GM12875 (cell line): ENCODE results near the gene YIPF1.

Source experiments
- H3K4me3 ChIP-seq: one replicate; pipeline ENCODE4 v1.5.1; 2011; ENCODE audit warnings: low read depth, low read length, control low read depth
- TF ChIP-seq, protein P1 (sequence below): IDR thresholded peaks from 2 replicates; pipeline ENCODE4 v1.5.1; 2011; ENCODE audit warnings: low read depth, mild to moderate bottlenecking, control low read depth, inconsistent platforms, low read length, moderate library complexity, borderline replicate concordance; ENCODE audit not compliant: insufficient read depth

Gene YIPF1

DNA sequence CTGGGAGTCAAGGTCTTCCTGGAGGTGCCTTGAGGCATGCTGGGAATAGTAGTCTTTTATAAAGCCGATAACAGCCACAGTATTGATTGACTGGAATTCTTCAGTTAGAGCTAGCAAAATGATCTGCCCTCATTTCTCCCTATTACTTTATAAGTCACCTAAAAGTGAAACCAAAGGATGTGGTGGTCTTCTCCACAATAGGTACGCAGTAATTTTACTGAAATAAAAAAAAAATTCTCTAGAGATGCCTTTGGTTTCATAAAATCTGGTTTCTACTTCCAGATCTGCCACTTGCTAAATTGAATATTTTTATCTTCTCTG lies 51.0 kb downstream of the YIPF1 start:
- TF ChIP-seq, protein P1, sequence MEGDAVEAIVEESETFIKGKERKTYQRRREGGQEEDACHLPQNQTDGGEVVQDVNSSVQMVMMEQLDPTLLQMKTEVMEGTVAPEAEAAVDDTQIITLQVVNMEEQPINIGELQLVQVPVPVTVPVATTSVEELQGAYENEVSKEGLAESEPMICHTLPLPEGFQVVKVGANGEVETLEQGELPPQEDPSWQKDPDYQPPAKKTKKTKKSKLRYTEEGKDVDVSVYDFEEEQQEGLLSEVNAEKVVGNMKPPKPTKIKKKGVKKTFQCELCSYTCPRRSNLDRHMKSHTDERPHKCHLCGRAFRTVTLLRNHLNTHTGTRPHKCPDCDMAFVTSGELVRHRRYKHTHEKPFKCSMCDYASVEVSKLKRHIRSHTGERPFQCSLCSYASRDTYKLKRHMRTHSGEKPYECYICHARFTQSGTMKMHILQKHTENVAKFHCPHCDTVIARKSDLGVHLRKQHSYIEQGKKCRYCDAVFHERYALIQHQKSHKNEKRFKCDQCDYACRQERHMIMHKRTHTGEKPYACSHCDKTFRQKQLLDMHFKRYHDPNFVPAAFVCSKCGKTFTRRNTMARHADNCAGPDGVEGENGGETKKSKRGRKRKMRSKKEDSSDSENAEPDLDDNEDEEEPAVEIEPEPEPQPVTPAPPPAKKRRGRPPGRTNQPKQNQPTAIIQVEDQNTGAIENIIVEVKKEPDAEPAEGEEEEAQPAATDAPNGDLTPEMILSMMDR: no peak
- no peak overlapping the region for H3K4me3 ChIP-seq

DNA sequence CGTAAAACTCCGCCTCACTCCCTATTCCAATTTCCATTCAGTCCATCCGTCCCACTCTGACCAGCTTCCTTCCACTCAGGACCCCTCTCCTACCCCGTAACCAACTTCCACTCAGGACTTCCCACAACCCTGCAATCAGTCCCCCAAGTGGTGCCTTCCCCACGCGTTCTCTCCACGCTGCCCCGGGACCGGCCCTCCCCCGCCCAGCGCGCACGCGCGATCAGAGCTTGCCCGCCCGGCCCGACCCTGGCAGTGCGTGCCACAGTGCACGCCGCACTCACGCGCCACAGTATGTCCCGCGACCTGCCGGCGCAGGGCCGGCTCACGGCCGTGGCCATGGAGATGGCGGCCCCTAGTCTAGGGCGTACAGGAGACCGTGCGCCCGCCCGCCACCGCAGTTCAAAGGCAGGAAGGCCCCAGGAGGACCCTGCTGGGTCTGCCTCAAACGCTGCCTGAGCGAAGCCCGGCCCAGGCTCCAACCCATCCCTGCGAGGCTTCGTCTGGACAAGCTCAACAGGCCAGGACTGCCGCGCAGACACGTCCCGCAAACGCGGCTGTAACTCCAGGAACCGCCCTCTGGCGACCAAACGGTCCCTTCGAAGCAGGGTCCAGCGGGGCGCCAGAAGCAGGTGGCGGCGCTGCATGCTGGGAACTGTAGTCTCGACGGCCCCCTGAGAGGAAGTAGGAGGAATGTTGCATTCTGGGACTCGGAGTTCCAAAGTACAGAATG lies 51.5 kb downstream of the YIPF1 start, which contains the start of gene NDC1:
Gene NDC1, minus strand, starts transcription at position 373 of the 730 bp plus-strand sequence. Its CDS starts 35 bp downstream, at position 338.
- TF ChIP-seq, protein P1: no peak
- H3K4me3 ChIP-seq: peak within 1 kb of the TSS; percentile 72

DNA sequence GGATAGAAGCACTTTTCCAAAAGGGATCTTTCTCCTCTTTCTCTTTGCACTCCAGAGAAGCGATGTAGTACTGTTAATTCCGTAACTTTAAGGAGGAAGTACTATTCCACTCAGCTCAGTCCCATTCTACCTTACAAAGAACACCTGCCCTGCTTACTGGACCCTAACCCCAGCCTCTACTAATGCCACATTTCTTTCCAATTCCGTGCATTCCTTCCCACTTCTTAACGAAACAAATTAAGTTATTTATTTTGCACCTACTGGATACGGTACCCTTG lies 52.0 kb downstream of the YIPF1 start:
- TF ChIP-seq, protein P1: no peak
- H3K4me3 ChIP-seq: peak overlapping the region; percentile 72

DNA sequence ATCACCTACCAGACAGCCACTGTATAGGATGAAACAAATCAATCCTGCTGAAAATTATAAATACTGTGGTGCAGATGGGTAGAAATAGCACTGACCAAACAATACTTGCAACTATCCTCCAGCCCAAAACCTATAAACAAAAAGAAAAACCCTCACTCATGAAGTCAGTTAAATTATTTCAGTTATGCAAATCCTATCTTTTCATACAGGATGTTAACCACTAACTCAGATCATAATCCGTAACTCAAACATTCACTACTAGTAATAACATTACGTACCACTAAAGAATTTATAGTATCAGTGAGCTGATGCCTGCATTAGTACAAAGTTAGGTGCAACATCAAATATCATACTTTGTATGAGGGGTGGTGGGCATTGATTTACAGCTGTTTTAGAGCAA lies 54.1 kb downstream of the YIPF1 start:
- H3K4me3 ChIP-seq: no peak overlapping the region
- TF ChIP-seq, protein P1: no peak

DNA sequence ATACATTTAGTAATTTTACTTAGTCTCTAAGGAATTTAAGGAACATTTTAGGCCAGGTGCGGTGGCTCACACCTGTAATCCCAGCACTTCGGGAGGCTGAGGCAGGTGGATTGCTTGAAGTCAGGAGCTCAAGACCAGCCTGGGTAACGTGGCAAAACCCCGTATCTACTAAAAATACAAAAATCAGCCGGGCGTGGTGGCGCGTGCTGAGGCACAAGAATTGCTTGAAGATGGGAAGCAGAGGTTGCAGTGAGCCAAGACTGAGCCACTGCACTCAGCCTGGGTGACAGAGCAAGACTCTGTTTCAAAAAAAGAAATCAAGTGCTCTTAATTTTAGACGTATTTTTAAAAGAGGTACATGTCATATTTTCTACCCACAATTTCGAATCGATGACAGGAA lies 54.8 kb downstream of the YIPF1 start:
- H3K4me3 ChIP-seq: no peak overlapping the region
- TF ChIP-seq, protein P1: no peak

DNA sequence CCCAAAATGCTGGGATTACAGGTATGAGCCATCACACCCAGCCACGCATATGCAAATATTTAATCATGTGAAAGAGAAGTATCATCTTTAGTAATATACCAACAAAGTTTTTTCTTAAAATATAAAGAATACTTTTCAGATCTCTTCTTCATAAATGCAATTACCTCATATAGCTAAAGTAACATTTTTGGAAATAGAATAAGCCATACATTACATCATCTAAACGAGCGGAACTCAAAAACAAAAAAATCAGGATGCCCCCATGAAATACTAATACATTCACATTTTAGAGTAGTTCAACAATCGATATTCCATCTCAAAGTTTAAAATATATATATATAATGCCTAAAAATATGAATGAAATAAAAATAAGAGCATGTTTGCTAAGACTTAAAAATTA lies 56.2 kb downstream of the YIPF1 start:
- H3K4me3 ChIP-seq: no peak overlapping the region
- TF ChIP-seq, protein P1: no peak

DNA sequence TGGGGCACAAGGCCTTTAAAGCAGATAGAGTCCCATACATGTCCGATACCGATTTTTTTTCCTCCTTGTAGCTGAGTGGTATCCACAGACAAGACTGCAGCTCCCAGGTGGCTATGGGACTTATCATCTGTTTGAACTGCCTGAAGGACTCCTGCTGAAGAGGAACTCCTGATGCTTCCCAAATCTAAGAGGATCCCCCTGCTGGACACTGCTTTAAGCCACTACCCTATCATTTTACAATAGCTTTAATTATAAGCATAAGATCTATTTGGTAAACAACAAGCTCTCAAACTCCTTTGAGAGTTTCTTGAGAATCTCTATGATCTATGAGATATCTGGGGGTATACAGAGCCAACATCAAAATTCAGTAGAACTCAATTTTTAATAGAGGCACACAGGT lies 63.2 kb downstream of the YIPF1 start:
- no peak overlapping the region for H3K4me3 ChIP-seq
- TF ChIP-seq, protein P1: no peak
